ENCODE data around the gene GKN2. TPM values are rescaled to one million over a fixed set of nuclear protein-coding genes. Genes with fewer than 3 reads are reported as not detected.
A peak's percentile ranks its signal among the peaks of the same experiment; 100 is the strongest.

GKN2 gene
- total and polyA plus RNA-seq, 2 of the 13 experiments (the other 11 are each of a cell fraction or from before 2014, with no cell fraction given) = not detected

DNA sequence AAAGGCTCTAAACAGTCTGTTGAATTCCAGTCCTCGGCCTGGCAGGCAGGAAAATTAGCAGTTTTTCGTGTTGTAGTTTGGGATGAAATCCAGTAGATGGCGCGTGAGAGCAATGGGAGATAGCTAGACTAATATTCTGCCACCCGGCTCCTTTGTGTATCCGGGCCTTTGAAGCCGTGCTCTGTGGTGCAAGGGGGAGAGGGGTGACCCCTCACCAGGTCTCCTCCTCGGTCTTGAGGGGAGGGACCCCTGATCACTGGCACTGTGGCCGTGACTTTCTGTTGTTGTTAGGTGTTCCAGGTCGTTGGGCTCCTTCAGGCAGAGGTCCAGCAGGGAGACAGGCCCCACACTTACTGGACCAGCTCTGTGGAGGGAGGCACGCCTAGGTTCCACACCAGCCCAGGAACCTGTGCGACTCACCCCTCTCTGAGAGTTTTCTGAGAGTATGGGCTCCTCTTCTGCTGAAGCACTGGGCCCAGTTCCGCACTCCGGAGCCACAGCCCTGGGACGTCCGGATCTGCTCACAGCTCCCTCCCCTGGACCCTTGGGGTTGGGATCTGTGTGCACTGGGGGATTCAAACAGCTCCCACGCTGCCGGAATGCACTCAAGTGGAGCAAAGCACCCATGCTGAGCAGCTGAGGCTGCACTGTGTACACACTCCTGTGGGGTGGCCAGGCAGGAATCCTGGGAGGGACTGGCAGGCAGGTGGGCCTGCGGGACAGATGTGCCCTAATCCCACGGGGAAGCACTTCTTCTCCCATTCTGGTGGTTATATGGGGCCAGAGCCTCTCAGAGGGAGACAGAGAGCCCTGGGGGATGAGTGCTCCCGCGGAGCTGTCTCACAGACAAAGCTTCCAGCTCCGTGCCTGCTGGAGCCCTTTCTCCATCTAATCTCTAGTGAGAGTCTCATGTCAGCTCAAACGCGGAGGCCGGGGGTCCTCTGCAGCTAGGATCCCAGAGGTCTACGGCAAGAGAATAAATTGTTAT is 8.8 kb downstream of the GKN2 start (continued):
- TF ChIP-seq, protein P1, sequence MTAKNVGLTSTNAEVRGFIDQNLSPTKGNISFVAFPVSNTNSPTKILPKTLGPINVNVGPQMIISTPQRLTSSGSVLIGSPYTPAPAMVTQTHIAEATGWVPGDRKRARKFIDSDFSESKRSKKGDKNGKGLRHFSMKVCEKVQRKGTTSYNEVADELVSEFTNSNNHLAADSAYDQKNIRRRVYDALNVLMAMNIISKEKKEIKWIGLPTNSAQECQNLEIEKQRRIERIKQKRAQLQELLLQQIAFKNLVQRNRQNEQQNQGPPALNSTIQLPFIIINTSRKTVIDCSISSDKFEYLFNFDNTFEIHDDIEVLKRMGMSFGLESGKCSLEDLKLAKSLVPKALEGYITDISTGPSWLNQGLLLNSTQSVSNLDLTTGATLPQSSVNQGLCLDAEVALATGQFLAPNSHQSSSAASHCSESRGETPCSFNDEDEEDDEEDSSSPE (CRISPR knock-in tag; IDR thresholded peaks at IDR 0.05) = no peak; the same call in 1 of the 2 replicates
- no peak for TF ChIP-seq PITX1 (CRISPR knock-in tag; IDR thresholded peaks at IDR 0.05)
- TF ChIP-seq ZFX (CRISPR knock-in tag; IDR thresholded peaks at IDR 0.05; ENCODE audit: low read depth) = peak; percentile 59
- 0 out of 2 replicates have a peak, but pooled peaks have one; percentile 25 for TF ChIP-seq MIER3 (CRISPR knock-in tag; IDR thresholded peaks at IDR 0.05; ENCODE audit: borderline replicate concordance)
- TF ChIP-seq ZNF30 (CRISPR knock-in tag; IDR thresholded peaks at IDR 0.05) = no peak
- TF ChIP-seq, protein P2, sequence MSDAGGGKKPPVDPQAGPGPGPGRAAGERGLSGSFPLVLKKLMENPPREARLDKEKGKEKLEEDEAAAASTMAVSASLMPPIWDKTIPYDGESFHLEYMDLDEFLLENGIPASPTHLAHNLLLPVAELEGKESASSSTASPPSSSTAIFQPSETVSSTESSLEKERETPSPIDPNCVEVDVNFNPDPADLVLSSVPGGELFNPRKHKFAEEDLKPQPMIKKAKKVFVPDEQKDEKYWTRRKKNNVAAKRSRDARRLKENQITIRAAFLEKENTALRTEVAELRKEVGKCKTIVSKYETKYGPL (CRISPR knock-in tag; IDR thresholded peaks at IDR 0.05) = no peak
- TF ChIP-seq ZNF562 (CRISPR knock-in tag; IDR thresholded peaks at IDR 0.05; ENCODE audit: borderline replicate concordance) = no peak
- TF ChIP-seq HOXD1 (CRISPR knock-in tag; IDR thresholded peaks at IDR 0.05) = no peak
- TF ChIP-seq, protein P3, sequence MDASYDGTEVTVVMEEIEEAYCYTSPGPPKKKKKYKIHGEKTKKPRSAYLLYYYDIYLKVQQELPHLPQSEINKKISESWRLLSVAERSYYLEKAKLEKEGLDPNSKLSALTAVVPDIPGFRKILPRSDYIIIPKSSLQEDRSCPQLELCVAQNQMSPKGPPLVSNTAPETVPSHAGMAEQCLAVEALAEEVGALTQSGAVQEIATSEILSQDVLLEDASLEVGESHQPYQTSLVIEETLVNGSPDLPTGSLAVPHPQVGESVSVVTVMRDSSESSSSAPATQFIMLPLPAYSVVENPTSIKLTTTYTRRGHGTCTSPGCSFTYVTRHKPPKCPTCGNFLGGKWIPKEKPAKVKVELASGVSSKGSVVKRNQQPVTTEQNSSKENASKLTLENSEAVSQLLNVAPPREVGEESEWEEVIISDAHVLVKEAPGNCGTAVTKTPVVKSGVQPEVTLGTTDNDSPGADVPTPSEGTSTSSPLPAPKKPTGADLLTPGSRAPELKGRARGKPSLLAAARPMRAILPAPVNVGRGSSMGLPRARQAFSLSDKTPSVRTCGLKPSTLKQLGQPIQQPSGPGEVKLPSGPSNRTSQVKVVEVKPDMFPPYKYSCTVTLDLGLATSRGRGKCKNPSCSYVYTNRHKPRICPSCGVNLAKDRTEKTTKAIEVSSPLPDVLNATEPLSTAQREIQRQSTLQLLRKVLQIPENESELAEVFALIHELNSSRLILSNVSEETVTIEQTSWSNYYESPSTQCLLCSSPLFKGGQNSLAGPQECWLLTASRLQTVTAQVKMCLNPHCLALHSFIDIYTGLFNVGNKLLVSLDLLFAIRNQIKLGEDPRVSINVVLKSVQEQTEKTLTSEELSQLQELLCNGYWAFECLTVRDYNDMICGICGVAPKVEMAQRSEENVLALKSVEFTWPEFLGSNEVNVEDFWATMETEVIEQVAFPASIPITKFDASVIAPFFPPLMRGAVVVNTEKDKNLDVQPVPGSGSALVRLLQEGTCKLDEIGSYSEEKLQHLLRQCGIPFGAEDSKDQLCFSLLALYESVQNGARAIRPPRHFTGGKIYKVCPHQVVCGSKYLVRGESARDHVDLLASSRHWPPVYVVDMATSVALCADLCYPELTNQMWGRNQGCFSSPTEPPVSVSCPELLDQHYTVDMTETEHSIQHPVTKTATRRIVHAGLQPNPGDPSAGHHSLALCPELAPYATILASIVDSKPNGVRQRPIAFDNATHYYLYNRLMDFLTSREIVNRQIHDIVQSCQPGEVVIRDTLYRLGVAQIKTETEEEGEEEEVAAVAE (CRISPR knock-in tag; IDR thresholded peaks at IDR 0.05; ENCODE audit: borderline replicate concordance) = no peak
- TF ChIP-seq EED (CRISPR knock-in tag; IDR thresholded peaks at IDR 0.05) = peak; percentile 81; the same call in 1 of the 2 replicates
- 0 out of 2 replicates have a peak, but pooled peaks have one; percentile 37 for TF ChIP-seq ZNF235 (CRISPR knock-in tag; IDR thresholded peaks at IDR 0.05; ENCODE audit: borderline replicate concordance)
- TF ChIP-seq, protein P4, sequence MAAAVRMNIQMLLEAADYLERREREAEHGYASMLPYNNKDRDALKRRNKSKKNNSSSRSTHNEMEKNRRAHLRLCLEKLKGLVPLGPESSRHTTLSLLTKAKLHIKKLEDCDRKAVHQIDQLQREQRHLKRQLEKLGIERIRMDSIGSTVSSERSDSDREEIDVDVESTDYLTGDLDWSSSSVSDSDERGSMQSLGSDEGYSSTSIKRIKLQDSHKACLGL (CRISPR knock-in tag; IDR thresholded peaks at IDR 0.05) = no peak
- no peak for TF ChIP-seq ADNP (CRISPR knock-in tag; IDR thresholded peaks at IDR 0.05)
- TF ChIP-seq, protein P5, sequence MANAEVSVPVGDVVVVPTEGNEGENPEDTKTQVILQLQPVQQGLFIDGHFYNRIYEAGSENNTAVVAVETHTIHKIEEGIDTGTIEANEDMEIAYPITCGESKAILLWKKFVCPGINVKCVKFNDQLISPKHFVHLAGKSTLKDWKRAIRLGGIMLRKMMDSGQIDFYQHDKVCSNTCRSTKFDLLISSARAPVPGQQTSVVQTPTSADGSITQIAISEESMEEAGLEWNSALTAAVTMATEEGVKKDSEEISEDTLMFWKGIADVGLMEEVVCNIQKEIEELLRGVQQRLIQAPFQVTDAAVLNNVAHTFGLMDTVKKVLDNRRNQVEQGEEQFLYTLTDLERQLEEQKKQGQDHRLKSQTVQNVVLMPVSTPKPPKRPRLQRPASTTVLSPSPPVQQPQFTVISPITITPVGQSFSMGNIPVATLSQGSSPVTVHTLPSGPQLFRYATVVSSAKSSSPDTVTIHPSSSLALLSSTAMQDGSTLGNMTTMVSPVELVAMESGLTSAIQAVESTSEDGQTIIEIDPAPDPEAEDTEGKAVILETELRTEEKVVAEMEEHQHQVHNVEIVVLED (CRISPR knock-in tag; IDR thresholded peaks at IDR 0.05; ENCODE audit: borderline replicate concordance) = no peak
- TF ChIP-seq, protein P6, sequence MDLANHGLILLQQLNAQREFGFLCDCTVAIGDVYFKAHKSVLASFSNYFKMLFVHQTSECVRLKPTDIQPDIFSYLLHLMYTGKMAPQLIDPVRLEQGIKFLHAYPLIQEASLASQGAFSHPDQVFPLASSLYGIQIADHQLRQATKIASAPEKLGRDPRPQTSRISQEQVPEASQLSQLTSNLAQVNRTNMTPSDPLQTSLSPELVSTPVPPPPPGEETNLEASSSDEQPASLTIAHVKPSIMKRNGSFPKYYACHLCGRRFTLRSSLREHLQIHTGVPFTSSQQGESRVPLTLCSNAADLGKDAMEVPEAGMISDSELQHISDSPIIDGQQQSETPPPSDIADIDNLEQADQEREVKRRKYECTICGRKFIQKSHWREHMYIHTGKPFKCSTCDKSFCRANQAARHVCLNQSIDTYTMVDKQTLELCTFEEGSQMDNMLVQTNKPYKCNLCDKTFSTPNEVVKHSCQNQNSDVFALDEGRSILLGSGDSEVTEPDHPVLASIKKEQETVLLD (CRISPR knock-in tag; IDR thresholded peaks at IDR 0.05; ENCODE audit: low read depth) = no peak
- TF ChIP-seq ZNF292 (CRISPR knock-in tag; IDR thresholded peaks at IDR 0.05; ENCODE audit: borderline replicate concordance, low read depth) = no peak; the same call in 1 of the 2 replicates
- TF ChIP-seq ZNF619 (CRISPR knock-in tag; IDR thresholded peaks at IDR 0.05) = peak; percentile 59; the same call in 1 of the 2 replicates
- TF ChIP-seq ZNF607 (CRISPR knock-in tag; IDR thresholded peaks at IDR 0.05; ENCODE audit: borderline replicate concordance) = no peak
